Hepatocyte (in vitro differentiated cells): Measurements from ENCODE around the gene AGXT2. TPM values are rescaled to one million over a fixed set of nuclear protein-coding genes. Genes with fewer than 3 reads are reported as not detected.
A peak's percentile ranks its signal among the peaks of the same experiment; 100 is the strongest.

Source experiments
- DNase-seq: peaks from one replicate; pipeline ENCODE4 v3.0.0-alpha.2; 2016; ENCODE audit warnings: low spot score
- H2AFZ ChIP-seq: fragments of 200-600 bp; sonication (generic); 2 replicates; pipeline ENCODE4 v1.6.0; 2016; ENCODE audit warnings: antibody characterized with exemption, mild to moderate bottlenecking
- H3K27ac ChIP-seq: fragments of 200-600 bp; sonication (generic); 2 replicates; pipeline ENCODE4 v1.5.1; 2016; ENCODE audit warnings: mild to moderate bottlenecking
- H3K27me3 ChIP-seq: fragments of 200-600 bp; sonication (generic); 2 replicates; pipeline ENCODE4 v1.6.1; 2016
- H3K36me3 ChIP-seq: fragments of 200-600 bp; sonication (generic); replicated peaks from 2 replicates; pipeline ENCODE4 v1.5.1; 2016; ENCODE audit warnings: low read depth; ENCODE audit not compliant: insufficient read depth
- H3K4me1 ChIP-seq: fragments of 200-600 bp; sonication (generic); 2 replicates; pipeline ENCODE4 v1.5.1; 2016; ENCODE audit warnings: mild to moderate bottlenecking, moderate library complexity; ENCODE audit not compliant: insufficient read depth
- H3K4me2 ChIP-seq: fragments of 200-600 bp; sonication (generic); 2 replicates; pipeline ENCODE4 v1.6.0; 2016
- H3K4me3 ChIP-seq: fragments of 200-600 bp; sonication (generic); 2 replicates; pipeline ENCODE4 v1.5.1; 2016; ENCODE audit warnings: mild to moderate bottlenecking
- H3K79me2 ChIP-seq: fragments of 200-600 bp; sonication (generic); 2 replicates; pipeline ENCODE4 v1.6.0; 2017; ENCODE audit warnings: mild to moderate bottlenecking
- H3K9me2 ChIP-seq: fragments of 200-600 bp; sonication (generic); replicated peaks from 2 replicates; pipeline ENCODE4 v1.6.0; 2017; ENCODE audit warnings: mild to moderate bottlenecking; ENCODE audit not compliant: insufficient read depth
- H3K9me3 ChIP-seq: fragments of 200-600 bp; sonication (generic); 2 replicates; pipeline ENCODE4 v1.5.1; 2016; ENCODE audit warnings: low read depth, mild to moderate bottlenecking
- H4K20me1 ChIP-seq: fragments of 200-600 bp; sonication (generic); 2 replicates; pipeline ENCODE4 v1.6.0; 2016; ENCODE audit warnings: mild to moderate bottlenecking; ENCODE audit not compliant: insufficient read depth, poor library complexity, severe bottlenecking
- EZH2 ChIP-seq: fragments of 200-600 bp; sonication (generic); IDR thresholded peaks from 2 replicates; pipeline ENCODE4 v1.6.1; 2016; ENCODE audit warnings: antibody characterized with exemption, mild to moderate bottlenecking, borderline replicate concordance
- EZH2phosphoT487 ChIP-seq: fragments of 200-600 bp; sonication (generic); IDR thresholded peaks from one replicate; pipeline ENCODE4 v1.6.1; 2018; ENCODE audit warnings: antibody characterized with exemption, mild to moderate bottlenecking, low read depth, moderate library complexity; ENCODE audit not compliant: unreplicated experiment, severe bottlenecking
- WGBS: methylation state at CpG from one replicate; pipeline ENCODE4 v1.1.6; 2016; ENCODE audit warnings: low lambda C conversion rate; ENCODE audit errors: missing lambda C conversion rate; 5-methylcytosine and 5-hydroxymethylcytosine counted together
- polyA plus RNA-seq: library from polyadenylated mRNA; unstranded; fragments of >200 nt; fragmentation: Nextera tagmentation; extraction: Ambion mirVana; gene quantifications from 2 replicates; pipeline ENCODE4 v1.2.1, GENCODE V29; 2016
- total RNA-seq: library from RNA; depleted of rRNA; stranded (reverse); fragments of >200 nt; gene quantifications from 2 replicates; pipeline ENCODE4 v1.2.3, GENCODE V29; 2014
- TF ChIP-seq, protein P1 (sequence below): fragments of 200-600 bp; sonication (generic); IDR thresholded peaks from 2 replicates; pipeline ENCODE4 v1.5.1; 2016; ENCODE audit warnings: antibody characterized with exemption, mild to moderate bottlenecking; ENCODE audit not compliant: poor library complexity

AGXT2 gene
- total and polyA plus RNA-seq, 2 experiments from 2014 or later, result 8.0 to 10.6 TPM

DNA sequence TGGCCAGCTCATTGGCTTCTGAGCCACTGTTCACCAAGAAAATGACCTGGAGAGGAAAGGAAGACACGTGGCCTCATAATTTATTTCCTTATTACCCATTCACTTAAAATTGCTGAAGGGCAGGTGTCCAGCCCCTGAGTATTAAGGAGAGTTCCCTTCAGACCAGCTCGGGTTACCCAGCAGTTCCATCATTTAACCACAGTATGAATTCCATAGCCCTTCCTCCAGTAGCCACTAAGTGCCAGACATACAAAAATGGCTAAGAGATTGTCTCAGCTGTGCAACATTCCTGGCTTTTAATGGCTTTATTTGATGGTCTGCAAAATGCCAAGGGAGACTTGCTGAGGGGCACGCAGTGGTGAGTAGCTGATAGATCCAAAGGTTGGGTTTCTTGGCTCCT, 12.5 kb downstream of the AGXT2 start:
- H3K27me3 ChIP-seq, result no peaks in the 10 kb centered on the region
- 83% methylated on average over 3 of the region's 3 CpGs for WGBS
- H3K79me2 ChIP-seq, result no peaks in the 10 kb centered on the region
- DNase-seq, result no peak
- H3K4me1 ChIP-seq, result peaks cover 5% of the 10 kb centered on the region
- H4K20me1 ChIP-seq, result no peaks in the 10 kb centered on the region
- H3K4me3 ChIP-seq, result no peak overlapping the region
- no peak overlapping the region for H2AFZ ChIP-seq
- no peaks in the 10 kb centered on the region for H3K9me2 ChIP-seq
- no peaks in the 10 kb centered on the region for H3K36me3 ChIP-seq
- TF ChIP-seq, protein P1, sequence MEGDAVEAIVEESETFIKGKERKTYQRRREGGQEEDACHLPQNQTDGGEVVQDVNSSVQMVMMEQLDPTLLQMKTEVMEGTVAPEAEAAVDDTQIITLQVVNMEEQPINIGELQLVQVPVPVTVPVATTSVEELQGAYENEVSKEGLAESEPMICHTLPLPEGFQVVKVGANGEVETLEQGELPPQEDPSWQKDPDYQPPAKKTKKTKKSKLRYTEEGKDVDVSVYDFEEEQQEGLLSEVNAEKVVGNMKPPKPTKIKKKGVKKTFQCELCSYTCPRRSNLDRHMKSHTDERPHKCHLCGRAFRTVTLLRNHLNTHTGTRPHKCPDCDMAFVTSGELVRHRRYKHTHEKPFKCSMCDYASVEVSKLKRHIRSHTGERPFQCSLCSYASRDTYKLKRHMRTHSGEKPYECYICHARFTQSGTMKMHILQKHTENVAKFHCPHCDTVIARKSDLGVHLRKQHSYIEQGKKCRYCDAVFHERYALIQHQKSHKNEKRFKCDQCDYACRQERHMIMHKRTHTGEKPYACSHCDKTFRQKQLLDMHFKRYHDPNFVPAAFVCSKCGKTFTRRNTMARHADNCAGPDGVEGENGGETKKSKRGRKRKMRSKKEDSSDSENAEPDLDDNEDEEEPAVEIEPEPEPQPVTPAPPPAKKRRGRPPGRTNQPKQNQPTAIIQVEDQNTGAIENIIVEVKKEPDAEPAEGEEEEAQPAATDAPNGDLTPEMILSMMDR, result no peak
- TF ChIP-seq EZH2 (no peak), EZH2phosphoT487 (no peak)
- H3K27ac ChIP-seq, result no peak overlapping the region
- no peaks in the 10 kb centered on the region for H3K9me3 ChIP-seq
- no peak overlapping the region for H3K4me2 ChIP-seq

DNA sequence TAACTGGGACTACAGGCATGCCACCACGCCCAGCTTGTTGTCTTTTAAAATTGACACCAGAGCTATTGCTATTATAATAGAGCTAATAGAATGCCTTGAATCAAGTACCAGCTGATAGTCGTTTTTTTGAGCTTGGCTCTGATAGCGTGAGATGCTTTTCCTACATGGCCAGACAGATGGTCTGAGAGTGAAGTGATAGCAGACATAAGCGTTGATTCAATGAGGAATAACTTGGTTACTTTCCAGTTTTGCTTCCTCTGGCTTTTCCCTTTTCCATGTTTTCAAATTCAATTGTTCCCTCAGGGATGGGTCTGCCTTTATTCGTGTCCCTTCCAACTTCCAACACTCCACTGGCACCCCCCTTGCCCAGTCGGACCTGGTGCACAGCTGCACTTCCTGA, 15.4 kb downstream of the AGXT2 start:
- no peak overlapping the region for H3K27ac ChIP-seq
- WGBS, result 83% methylated on average over 6 of the region's 6 CpGs
- no peaks in the 10 kb centered on the region for H3K9me3 ChIP-seq
- TF ChIP-seq EZH2phosphoT487 (no peak), EZH2 (no peak)
- TF ChIP-seq, protein P1, result no peak
- no peaks in the 10 kb centered on the region for H3K9me2 ChIP-seq
- H4K20me1 ChIP-seq, result no peaks in the 10 kb centered on the region
- H3K36me3 ChIP-seq, result no peaks in the 10 kb centered on the region
- H3K4me3 ChIP-seq, result no peak overlapping the region
- no peak overlapping the region for H2AFZ ChIP-seq
- DNase-seq, result no peak
- peaks cover 6% of the 10 kb centered on the region for H3K4me1 ChIP-seq
- no peak overlapping the region for H3K4me2 ChIP-seq
- H3K79me2 ChIP-seq, result no peaks in the 10 kb centered on the region
- H3K27me3 ChIP-seq, result no peaks in the 10 kb centered on the region

DNA sequence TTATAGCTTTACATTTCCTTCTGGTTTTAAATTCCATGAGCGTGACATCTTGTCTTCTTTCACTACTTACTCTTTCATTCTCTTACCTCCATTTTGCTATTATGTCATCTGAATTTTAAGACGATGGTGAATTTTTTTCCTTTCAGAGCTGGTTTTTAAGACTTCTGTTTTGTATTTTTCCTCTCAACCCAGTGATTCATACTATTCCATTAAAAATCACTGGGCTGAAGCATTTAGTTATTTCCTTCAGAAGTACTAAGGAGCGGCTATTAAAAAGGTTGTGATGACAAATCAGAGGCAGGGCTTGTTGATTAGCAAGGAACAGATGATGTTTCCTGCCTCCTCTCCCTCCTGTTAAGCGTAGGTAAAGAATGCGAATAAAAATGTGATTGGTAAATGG, 16.5 kb downstream of the AGXT2 start:
- DNase-seq, result no peak
- Histone ChIP-seq H2AFZ (no peak overlapping the region), H3K4me1 (peaks cover 9% of the 10 kb centered on the region), H4K20me1 (no peaks in the 10 kb centered on the region), H3K27me3 (no peaks in the 10 kb centered on the region), H3K9me3 (no peaks in the 10 kb centered on the region), H3K4me2 (no peak overlapping the region), H3K9me2 (no peaks in the 10 kb centered on the region), H3K79me2 (no peaks in the 10 kb centered on the region), H3K36me3 (no peaks in the 10 kb centered on the region), H3K27ac (no peak overlapping the region), H3K4me3 (no peak overlapping the region)
- TF ChIP-seq, protein P1, result no peak
- no peak for TF ChIP-seq EZH2phosphoT487
- 71% methylated on average over 5 of the region's 5 CpGs for WGBS

DNA sequence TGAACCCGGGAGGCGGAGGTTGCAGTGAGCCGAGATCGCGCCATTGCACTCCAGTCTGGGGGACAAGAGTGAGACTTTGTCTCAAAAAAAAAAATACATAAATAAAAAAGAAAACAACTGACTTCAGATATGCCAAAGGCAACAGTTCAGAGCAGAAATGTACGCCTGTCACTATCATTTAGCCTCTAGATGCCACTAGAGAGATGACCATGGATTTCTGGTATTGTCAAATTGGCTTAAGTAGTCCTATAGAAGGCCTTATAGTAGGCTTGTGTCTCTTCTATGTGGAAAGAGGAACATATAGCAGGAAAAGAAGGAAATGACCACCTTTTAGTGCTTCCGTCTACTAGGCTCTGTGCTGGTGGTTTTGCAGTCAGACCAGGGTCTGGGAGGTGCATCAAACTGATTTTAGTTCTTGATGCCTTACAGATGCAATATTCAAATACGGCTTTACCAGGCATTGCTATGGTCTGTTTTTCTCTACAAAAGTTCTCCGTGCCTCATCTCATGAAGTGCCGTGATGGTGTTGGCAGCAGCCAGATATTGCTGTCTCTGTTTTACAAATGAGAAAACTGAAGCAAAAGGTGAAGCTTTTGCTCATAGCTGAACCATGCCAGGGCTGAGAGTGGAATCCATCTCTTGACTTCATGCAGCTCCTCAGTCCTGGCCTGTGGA, 17.2 kb downstream of the AGXT2 start:
- 80% methylated on average over 10 of the region's 10 CpGs for WGBS
- Histone ChIP-seq H3K36me3 (no peaks in the 10 kb centered on the region), H3K27me3 (no peaks in the 10 kb centered on the region), H4K20me1 (no peaks in the 10 kb centered on the region), H3K27ac (no peak overlapping the region), H3K9me2 (no peaks in the 10 kb centered on the region), H2AFZ (no peak overlapping the region), H3K4me1 (peaks cover 16% of the 10 kb centered on the region), H3K9me3 (no peaks in the 10 kb centered on the region), H3K79me2 (no peaks in the 10 kb centered on the region), H3K4me3 (no peak overlapping the region), H3K4me2 (no peak overlapping the region)
- no peak for DNase-seq
- no peak for TF ChIP-seq EZH2phosphoT487
- TF ChIP-seq, protein P1, result peak; percentile 5
